ENCODE data around the gene FOXL1. TPM values are rescaled to one million over a fixed set of nuclear protein-coding genes. Genes with fewer than 3 reads are reported as not detected.
A peak's percentile ranks its signal among the peaks of the same experiment; 100 is the strongest.

Gene FOXL1
- total and polyA plus RNA-seq, 2 of the 13 experiments (the other 11 are each of a cell fraction or from before 2014, with no cell fraction given): not detected

- TF ChIP-seq CSRNP2 (CRISPR knock-in tag; conservative IDR thresholded peaks at IDR 0.05; ENCODE audit: low read depth): 0 out of 2 replicates have a peak, but pooled peaks have one; percentile 47
- no peak for TF ChIP-seq AHDC1 (CRISPR knock-in tag; IDR thresholded peaks at IDR 0.05; ENCODE audit: borderline replicate concordance)
- no peak for TF ChIP-seq DDIT3 (CRISPR knock-in tag; IDR thresholded peaks at IDR 0.05)
- TF ChIP-seq ETS1 (CRISPR knock-in tag; IDR thresholded peaks at IDR 0.05): 0 out of 2 replicates have a peak, but pooled peaks have one; percentile 47
- no peak; the same call in 1 of the 2 replicates for TF ChIP-seq TBX3 (IDR thresholded peaks at IDR 0.05; ENCODE audit: borderline replicate concordance)
- no peak for TF ChIP-seq ZNF101 (CRISPR knock-in tag; IDR thresholded peaks at IDR 0.05; ENCODE audit: borderline replicate concordance, low read depth)
- TF ChIP-seq ZNF484 (CRISPR knock-in tag; IDR thresholded peaks at IDR 0.05; ENCODE audit: borderline replicate concordance, low read depth): no peak
- peak; percentile 63; the same call in 1 of the 2 replicates for TF ChIP-seq DMAP1 (CRISPR knock-in tag; IDR thresholded peaks at IDR 0.05)
- TF ChIP-seq E2F5 (CRISPR knock-in tag; conservative IDR thresholded peaks at IDR 0.05): peak; percentile 54; the same call in 1 of the 2 replicates
- no peak; the same call in 1 of the 2 replicates for TF ChIP-seq ZFP90 (CRISPR knock-in tag; IDR thresholded peaks at IDR 0.05; ENCODE audit: borderline replicate concordance)
- no peak for TF ChIP-seq CCAR2 (optimal IDR thresholded peaks at IDR 0.05; ENCODE audit: low read depth, low read length)
- no peak for TF ChIP-seq GFI1 (CRISPR knock-in tag; IDR thresholded peaks at IDR 0.05; ENCODE audit: borderline replicate concordance)
- no peak for TF ChIP-seq IKZF1 (IDR thresholded peaks at IDR 0.05)
- TF ChIP-seq ATF6 (CRISPR knock-in tag; conservative IDR thresholded peaks at IDR 0.05): no peak
- TF ChIP-seq SAP130 (CRISPR knock-in tag; IDR thresholded peaks at IDR 0.05; ENCODE audit: low read depth): peak; percentile 84
- peak; percentile 83 for TF ChIP-seq SP4 (CRISPR knock-in tag; IDR thresholded peaks at IDR 0.05)
- TF ChIP-seq ZNF607 (CRISPR knock-in tag; IDR thresholded peaks at IDR 0.05; ENCODE audit: borderline replicate concordance): no peak
These were observed 23.2 kb upstream of the FOXL1 start, which contains the start of gene MTHFSD (continued) for GRCh38 chr16:86554917-86555703.
